ENCODE data around the gene MSN.

DNA sequence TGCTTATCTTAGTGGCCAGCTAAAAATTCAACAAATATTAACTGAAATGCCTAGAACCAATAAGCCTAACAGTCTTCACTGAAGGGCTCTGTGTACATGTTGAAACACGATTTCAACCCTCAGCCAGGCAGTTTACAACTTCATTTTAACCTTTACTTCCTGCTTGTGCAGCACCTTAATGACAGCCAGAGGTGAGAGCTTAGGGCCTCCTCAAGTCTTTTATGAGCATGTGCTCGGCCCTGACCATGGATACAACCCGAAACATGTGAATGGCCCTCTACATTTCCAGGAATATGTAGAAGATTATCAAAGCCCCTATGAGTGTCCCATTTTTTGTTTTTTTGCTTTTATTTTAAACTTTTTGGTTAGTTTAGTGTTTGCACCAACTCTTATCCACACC lies 88.3 kb downstream of the MSN start:
- no peak for TF ChIP-seq POLR2AphosphoS5 (IDR thresholded peaks at IDR 0.05; ENCODE audit: low read length)
- no peak for TF ChIP-seq CEBPB (IDR thresholded peaks at IDR 0.05; ENCODE audit: borderline replicate concordance in 1 of 2, low read depth in 2 of 2, low read length in 2 of 2)
- TF ChIP-seq POLR2A (IDR thresholded peaks at IDR 0.05; ENCODE audit: low read depth, low read length), result no peak

All from GM12878 (cell line).